Renal pelvis (tissue), 4 donors: ENCODE data around the gene CHST13. TPM values are rescaled to one million over a fixed set of nuclear protein-coding genes. Genes with fewer than 3 reads are reported as not detected.
"Not testable (repeated sequence)": the region's sequence is repeated elsewhere in the genome, so short reads cannot be mapped to it uniquely, and the experiment has no call there.

ENCODE experiments used
- DNase-seq: peaks from one replicate; pipeline ENCODE4 v3.0.0-alpha.2; 2013
- polyA plus RNA-seq, 3 donors: library from polyadenylated mRNA; unstranded; fragments of 120-200 nt; gene quantifications; one replicate each; pipeline ENCODE4 v1.2.1, GENCODE V29; 2013; ENCODE audit not compliant: insufficient read length in 3 of 3

The CHST13 gene
- polyA plus RNA-seq, 3 donors = 7.4 to 11.0 (median 8.1) TPM

DNA sequence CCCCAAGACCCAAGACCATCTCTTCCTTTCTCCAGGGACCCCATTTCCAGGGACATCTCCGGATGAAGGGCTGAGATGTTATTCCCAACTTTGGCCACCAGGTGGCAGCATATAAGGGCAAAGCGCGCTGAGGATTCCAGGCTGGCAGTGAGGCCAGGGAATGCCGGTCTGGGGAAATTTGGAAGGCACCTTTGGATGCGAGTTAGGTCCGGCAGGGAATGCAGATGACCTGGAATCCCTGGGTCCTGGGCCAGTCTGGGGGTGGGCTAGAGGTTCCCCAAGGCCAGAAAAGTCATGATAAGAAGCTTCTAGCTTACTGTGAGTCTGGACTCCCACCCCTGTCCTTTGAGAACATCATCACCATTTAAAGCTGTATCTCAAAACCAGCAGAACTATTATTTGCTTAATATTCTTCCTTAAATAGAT is 1.6 kb upstream of the CHST13 start:
- no peak for DNase-seq

DNA sequence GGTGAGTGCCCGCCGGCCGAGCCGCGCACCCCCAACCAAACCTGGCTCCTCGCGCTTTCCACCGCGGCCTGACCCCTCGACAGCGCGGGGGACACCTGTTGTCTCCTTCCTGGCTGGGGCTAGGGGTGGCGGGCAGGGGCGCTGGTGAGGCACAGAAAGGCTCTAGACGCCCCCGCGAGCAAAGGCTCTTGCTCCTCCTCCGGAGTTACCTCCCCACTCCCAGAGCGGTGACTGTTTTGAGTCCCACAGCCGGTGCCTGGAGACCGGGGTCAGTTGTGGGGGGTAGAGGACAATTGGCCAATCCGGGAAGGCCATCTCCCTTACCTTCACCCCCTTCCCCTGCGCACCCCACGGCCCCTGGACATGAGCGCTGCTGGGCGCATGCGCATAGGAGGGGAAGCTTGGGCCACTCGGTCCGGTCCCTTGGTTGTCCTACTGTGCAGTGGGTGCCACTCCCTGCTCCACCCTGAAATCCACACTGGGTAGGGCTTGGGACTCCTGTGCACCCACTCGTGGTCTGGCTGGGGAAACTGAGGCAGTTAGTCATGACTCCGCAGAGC is 554 bp downstream of the CHST13 start:
- no peak for DNase-seq

DNA sequence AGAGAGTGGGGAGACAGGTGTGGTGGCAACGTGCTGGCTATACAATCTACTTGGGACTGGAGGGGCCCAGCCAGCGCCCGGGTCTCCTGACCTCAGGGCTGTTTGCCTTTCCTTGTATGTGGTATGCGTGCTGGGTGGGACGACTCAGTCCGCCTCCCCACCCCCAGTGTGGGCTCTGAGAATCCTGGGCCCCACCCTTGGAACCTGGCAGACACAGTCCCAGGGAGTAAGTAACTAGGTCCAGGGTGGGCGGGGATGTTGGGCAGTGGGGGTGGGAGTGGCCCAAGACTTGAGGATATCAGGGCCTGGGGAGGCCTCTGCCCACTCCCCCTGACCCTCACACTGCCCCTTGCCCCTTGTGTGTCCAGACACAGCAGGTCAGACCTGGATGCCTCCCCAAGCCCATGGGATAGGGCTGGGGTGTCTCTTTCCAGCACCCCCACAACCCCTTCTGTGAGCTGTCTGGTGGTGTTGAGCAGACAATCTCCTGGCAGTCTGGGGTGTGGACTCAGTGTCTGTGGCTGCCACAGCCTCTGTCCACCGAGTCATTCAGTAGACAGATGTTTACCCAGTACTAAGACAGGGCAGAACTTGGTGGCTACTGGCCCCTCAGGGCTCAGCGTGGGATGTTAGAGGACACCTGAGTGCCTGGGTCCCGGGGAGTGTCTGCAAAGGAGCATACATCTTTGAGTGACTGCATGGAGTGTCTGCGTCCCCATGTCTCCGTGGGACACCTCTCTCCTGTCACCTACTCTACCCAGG is 1.3 kb downstream of the CHST13 start:
- no peak for DNase-seq

DNA sequence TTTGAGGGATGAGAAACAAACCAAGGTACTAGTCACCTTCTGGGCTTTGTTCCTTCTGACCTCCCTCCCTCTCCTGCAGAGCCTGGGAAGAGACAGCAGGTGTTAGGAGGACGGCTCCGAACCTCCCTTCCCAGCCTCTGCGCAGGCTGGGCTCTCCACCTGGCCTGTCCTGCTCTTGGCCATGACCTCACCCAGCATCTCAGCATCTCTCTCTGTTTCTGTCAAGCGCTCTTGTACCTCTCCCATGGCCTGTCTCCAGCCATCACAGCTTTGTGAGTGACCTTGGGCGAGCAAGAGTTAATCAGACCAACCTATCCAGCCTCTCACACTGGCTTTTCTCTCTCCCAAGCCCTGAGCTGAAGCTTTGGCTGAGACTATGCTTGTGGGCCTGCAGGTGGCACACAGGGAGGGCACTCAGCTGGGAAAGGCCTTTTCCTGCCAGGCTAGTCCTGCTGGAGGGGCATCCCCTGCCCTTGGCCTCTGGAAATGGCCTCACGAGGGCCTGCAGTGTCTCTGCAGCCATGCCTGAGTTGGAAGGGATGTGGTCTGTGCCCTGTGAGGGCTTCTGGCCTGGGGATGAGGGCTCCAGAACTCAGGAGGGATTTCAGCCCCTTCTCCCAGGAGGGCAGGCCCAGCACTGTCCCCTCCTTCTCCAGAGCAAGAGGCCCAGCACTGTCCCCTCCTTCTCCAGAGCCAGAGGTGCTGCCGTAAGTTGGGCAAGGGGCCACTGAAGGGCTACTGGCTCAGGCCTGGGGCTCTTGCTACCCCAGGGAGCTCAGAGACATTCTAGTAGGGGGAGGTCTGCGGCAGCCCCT is 2.1 kb downstream of the CHST13 start:
- DNase-seq = no peak

DNA sequence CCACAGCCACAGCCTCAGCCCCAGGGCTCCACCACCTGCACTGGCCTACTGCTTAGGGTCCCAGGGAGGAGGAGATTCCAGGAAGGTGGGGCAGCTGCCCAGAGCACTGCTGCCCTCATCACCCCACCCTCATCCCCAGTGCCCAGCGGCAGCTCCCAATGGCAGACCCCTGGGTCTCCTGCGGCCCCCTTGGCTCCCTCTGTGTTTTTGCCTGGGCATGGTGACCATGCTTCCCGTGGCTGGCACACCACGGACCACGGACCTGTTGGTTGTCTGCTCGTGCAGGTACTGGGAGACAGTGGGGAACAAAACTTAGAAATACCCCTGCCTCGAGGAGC is 2.7 kb downstream of the CHST13 start:
- no peak for DNase-seq

DNA sequence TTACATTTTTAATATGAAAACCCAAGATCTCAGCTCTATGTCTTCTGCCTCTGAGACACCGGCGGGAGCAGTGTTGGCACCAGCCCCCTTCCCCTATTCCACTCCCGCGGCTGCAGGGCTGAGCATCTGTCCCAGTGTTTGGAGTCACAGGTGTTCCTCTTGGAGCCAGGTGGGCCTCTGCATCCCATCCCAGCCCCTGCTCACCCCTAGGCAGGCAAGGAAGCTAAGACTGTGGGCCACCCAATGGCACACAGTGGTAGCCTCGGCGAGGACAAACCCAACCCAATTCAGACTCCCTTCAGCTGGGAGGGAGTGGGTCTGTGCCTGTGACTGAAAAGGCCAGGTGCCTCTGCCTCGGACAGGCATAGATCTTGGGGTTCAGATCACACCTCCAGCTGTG is 3.1 kb downstream of the CHST13 start:
- no peak for DNase-seq

DNA sequence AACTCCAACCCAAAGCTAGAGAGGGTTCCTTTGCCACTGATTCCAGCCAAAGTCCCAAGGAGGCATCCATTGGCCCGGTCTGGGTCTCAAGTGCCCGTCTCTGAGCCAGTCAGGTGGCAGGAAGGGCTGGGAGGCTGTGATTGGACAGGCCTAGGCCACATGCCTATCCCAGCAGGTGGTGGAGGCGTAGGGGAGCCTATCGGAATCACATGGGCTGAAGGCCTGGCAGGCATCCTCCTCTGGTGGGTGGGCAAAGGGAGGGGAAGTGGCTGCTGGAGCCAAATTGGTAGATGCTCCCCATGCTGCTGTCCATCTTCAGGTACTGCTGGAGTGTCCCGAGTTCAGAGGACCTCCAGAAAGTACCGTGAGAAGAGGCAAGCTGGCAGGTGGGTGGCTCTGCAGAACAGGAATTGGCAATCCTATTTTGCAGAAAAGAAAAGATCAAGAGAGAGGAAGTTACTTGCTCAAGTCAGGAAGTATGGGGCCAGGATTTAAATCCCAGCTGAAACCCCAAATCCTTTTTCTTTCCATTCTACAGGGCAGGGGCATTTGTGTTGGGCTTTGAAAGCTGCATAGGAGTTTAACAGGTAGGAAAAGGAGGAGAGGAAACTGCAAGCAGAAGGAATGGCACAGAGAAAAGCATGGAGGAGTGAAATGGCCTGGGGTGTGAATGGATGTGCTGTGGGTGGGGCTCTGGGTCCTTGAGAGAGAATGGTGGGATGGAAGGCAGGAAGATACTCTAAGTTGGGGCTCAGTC is 3.7 kb downstream of the CHST13 start:
- DNase-seq = no peak

DNA sequence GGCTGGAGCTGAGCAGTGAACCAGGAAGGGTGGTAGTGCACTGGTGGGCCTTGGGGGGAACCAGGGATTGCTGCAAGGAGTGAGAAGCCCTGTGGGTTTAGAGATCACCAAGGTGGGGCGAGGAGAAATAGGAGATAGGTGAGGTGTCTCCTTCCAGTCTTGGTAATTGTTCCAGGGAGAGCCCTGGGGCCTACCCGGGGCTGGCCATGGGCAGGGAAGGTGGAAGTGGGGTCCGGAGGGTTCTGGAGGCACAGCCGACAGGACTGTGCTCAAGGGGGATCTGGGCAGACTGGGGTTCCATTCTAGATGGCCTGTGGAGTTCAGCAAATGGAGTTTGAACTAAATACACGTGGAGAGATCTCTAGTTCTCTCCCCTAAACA is 4.5 kb downstream of the CHST13 start:
- DNase-seq = no peak

DNA sequence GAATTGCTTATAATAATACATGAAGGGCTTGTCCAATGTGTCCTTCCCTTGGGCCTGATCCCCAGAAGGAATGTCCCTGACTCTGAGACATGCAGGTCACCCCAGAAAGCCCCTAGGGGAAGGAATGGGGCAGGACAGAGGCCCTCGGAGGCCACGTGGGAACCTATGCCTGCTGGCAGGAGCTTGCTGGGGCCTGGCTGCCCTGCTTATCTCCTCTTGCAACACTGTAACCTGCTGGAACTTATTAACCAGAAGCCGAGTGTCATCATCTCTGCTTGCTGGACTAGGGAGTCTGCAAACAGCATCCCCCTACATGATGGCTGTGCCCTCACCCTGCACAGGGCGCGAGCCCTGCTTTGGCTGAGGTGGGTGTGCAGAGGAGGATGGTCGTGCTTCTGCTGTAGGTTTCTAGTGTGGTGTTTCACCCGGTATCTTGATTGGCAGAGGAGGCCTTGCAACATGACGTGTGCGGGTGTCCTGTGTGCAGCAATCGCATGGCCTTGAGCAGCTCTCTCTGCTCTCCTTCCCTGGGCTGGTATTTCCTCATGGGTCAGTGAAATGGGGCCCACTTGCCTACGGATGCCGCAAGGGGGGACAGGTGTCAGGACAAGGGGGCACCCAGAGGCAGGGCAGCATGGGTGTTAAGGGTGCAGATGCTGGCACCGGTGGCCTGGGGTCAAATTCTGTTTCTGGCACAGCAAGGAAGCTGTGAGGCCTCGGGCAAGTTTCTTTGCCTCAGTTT is 5.0 kb downstream of the CHST13 start:
- no peak for DNase-seq

DNA sequence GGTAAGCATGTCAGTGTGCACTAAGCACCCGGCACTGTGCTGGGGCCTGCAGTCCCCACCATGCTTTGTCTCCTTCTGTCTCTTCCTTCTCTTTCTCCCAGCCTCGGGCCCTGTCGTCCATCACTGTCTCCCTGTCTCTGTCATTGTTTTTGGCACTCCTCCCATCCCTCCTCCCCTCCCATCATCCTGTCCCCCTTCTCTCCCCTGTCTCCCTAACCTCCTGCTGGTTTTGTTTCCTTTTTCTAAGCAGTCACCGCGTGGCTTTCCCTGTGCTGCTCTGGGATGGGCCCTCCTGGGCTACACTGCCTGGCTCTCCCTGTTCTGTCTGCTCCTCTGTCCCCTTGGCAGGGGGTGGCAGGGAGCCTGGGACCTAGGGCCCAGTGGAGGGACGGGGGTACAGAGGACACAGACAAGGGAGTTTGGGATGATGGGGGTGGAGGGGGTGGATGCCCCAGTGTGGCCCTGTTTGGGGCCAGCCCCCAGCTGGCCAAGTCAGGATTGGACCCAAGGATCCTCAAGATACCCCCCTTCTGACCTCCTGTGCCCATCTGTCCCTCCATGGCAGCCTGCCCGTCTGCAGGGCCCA is 5.7 kb downstream of the CHST13 start:
- no peak for DNase-seq

DNA sequence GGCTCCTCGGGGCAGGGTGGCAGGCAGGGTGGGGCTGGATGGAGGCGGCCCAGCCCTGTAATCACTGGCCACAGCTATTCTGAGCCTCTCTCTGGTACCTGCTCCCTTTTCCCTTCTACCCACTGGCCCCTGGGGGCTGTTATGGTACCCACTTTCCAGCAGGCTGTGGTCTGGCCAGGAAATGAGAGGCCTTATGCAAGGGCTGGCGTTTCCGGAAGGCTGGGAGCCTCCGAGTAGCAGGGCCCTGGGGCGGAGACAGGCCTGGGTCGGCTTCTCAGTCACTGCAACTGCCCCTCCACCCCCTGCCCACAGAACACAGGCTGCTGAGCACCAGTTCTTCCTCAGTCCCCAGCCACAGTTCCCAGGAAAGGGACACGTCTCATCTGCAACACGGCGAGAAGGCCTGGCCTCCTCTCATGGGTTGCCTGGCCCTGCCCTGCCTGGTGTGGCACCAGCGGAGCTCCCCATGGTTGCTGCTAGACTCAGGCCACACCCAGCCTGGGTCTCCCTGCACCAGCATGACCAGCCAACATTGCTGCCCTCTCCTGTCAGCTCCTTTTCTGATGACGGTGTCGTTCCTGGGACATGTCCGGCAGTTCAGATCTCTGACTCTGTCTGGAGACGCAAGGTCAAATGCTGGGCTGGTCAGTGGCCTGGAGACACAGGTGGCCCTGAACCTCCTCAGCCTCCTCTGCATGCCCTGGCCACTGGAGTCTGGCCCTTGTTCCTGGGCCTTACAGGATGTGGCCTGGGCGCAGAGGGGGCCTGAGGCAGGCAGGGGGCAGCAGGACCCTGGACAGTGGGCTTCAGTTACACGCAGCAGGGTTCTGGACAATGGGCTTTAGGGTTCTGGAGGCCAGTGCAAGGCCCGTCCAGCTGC is 6.5 kb downstream of the CHST13 start:
- DNase-seq = no peak

DNA sequence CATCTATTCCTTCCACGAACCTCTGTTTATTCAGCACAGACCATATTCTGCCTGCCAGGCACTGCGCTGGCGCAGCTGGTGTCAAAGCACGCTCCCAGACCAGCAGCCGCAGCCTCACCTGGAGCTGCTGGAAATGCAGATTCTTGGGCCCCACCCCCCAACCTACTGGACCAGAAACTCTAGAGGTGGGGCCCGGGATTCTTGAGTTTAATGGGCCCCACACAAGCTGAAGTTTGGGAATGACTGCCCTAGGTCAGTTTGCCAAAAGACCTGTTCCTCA is 7.0 kb downstream of the CHST13 start:
- DNase-seq = no peak

DNA sequence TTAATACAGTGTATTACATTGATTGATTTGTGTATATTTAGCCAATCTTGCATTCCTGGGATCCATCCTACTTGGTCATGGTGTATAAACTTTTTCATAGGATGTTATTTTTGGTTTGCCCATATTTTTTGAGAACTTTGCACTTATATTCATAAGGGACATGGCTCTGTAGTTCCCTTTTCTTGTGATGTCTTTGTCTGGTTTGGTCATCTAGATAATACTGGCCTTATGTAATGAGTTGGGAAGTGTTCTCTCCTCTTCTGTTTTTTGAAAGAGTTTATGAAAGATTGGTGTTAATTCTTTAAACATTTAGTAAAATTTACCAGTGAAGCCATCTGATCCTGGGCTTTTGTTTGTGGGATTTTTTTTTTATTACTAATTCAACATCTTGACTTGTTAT is 9.6 kb downstream of the CHST13 start:
- DNase-seq = no peak

DNA sequence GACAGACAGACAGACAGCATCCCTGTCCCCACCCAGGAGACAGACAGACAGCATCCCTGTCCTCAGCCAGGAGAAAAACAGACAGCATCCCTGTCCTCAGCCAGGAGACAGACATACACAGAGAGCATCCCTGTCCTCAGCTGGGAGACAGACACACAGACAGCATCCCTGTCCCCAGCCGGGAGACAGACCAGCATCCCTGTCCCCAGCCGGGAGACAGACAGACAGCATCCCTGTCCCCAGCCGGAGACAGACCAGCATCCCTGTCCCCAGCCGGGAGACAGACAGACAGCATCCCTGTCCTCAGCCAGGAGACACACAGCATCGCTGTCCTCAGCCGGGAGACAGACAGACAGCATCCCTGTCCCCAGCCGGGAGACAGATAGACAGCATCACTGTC is 10.8 kb downstream of the CHST13 start:
- DNase-seq = not testable (repeated sequence)

DNA sequence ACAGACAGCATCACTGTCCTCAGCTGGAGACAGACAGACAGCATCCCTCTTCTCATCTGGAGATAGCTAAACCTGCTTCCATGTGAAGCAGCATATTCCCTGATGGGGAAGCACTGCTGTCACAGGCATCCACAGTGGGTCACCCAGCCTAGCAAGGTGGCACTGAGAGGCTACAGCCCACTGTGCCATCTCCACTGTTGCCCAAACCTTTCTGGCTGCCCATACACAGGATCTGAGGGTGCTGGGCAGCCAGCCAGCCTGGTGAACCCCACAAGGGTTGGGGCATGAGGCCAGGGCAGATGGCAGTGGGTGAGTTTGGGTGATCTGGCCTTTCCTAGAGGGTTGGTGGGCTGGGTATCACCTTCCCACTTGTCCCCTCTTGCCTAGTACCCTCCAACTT is 11.7 kb downstream of the CHST13 start:
- no peak for DNase-seq

DNA sequence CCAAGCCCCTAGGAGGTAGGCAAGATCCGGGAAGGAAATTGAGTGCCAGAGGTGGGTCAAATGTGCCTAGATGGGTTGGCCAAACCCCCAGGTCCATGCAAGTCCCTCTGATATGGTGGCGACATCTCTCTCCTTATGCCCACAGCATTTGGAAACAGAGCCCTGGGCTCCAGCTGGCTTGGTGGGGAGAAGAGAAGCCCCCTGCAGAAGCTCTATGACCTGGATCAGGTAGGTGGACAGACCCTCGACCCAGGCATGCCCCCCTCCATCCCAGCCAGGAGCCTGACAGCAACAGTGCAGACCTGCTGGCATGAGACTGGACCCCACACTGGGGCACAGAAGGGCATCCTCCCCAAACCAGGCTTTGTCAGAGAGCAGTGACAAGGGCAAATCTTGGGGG is 12.2 kb downstream of the CHST13 start:
- no peak for DNase-seq

DNA sequence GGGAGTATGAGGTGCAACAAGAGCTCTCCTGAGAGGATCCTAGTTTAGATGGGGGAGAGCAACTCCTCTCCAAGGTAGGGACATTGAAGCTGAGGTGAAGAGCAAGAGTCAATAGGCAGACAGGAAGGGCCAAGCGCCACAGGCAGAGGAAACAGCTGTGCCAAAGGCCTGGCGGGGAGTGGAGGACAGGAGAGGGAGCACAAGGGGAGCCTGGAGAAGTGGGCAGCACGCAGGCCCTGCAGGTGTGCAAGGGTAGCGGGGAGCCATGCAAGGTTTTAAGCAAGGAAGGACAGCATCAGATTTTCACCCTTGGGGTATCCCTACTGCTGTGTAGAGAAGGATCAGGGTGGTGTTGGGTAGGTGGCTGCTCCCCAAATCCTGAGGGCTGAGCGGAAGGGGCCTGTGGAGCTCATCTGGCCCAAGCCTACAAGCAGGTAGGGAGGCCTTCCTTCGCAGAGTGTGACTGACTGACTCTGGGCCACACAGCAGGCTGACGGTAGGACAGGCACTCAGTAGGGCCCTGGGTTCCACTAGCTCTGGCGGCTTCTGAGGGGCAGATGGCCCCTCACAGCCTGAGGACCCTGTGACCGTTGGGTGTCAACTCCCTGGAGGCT is 13.3 kb downstream of the CHST13 start:
- no peak for DNase-seq

DNA sequence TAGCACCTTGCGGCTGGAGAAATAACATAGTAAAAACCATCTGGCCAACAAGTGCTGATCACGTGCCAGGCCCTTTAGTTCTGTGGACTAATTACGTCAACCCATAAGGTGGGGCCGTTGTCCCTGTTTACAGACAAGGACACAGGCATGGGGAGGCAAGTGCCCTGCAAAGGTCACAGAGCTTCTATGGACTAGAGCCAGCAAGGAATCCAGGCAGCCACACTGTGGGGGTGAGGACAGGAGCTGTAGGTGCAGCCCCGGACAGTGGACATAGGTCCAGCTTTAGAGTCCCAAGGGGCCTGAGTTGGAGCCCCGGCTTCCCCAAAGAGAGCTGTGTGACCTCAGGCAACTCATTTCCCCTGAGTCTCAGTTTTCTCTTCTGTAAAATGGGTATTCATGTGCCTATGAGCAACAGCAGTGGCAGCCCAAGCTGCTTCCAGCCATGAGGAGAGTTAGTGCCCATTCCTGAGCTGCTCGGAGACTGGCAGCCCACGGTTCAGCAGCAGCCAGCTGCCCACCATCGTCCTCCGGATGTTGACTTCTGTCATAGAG is 13.9 kb downstream of the CHST13 start:
- DNase-seq = no peak

DNA sequence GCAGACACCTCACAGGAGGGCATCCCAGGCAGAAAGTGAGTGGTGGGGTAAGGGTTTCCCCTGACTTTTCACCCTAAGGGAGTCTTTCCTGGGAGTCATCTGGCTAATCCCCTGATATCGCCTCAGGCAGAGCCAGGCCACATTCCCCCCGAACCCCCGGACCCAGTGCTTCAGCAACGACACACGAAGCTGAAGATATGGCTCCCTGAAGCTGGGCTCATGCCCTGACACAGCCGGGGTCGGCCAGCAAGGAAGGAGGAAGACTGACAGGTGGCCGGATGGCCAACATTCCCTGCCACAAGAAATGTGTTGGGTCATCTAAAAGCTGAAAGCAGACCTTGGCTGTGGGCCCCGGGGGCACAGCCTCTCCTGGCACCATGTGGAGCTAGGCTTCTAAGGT is 14.4 kb downstream of the CHST13 start:
- DNase-seq = no peak

DNA sequence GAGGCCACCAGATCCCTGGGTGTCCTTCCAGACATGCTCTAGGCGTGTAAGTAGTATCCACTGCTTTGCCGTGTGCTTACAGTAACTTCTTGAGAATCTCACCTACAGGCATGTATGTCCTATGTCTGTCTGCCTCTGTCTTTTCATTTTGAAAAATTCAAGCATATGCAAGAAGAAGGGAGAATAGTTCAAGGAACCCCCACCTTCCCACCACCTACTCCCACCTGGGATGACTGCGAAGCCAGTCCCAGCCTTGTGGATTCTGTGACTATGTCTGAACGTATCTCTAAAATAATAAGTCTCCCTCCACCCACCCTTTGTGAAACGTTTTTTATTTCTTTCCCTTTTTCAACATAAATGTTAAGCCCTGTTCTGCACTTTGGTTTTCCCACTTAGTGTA is 15.0 kb downstream of the CHST13 start:
- no peak for DNase-seq
